Endodermal cell (in vitro differentiated cells): ENCODE data around the gene RABGAP1L. TPM values are rescaled to one million over a fixed set of nuclear protein-coding genes. Genes with fewer than 3 reads are reported as not detected.
"Not testable (repeated sequence)": the region's sequence is repeated elsewhere in the genome, so short reads cannot be mapped to it uniquely, and the experiment has no call there.

Experiments
- DNase-seq: peaks from one replicate; pipeline ENCODE4 v3.0.0-alpha.2; 2017
- H3K27ac ChIP-seq: 2 replicates; pipeline ENCODE4 v1.5.1; 2013; ENCODE audit warnings: mild to moderate bottlenecking, low read depth, low read length, moderate library complexity
- H3K27me3 ChIP-seq: 2 replicates; pipeline ENCODE4 v1.6.1; 2013; ENCODE audit warnings: mild to moderate bottlenecking, low read length, moderate library complexity; ENCODE audit not compliant: insufficient read depth, control insufficient read depth, poor library complexity, severe bottlenecking
- H3K36me3 ChIP-seq: 2 replicates; pipeline ENCODE4 v1.7.0; 2013; ENCODE audit warnings: mild to moderate bottlenecking, low read length, moderate library complexity; ENCODE audit not compliant: control insufficient read depth, insufficient read depth
- H3K4me1 ChIP-seq: one replicate; pipeline ENCODE4 v1.7.0; 2013; ENCODE audit warnings: low read length; ENCODE audit not compliant: control insufficient read depth, insufficient read depth
- H3K4me3 ChIP-seq: 2 replicates; pipeline ENCODE4 v1.5.1; 2013; ENCODE audit warnings: mild to moderate bottlenecking, low read length, moderate library complexity
- H3K9ac ChIP-seq: 2 replicates; pipeline ENCODE4 v1.6.1; 2013; ENCODE audit warnings: mild to moderate bottlenecking, low read length, moderate library complexity; ENCODE audit not compliant: poor library complexity, severe bottlenecking; ENCODE audit errors: extremely low read depth
- H3K9me3 ChIP-seq: 2 replicates; pipeline ENCODE4 v1.6.1; 2013; ENCODE audit warnings: mild to moderate bottlenecking, low read length, moderate library complexity; ENCODE audit not compliant: control insufficient read depth
- H3K27ac Mint-ChIP-seq: 2 replicates; pipeline ENCODE4 v1.8.0; 2020; ENCODE audit warnings: mixed read lengths
- H3K27me3 Mint-ChIP-seq: 2 replicates; pipeline ENCODE4 v1.8.0; 2021; ENCODE audit warnings: mild to moderate bottlenecking, mixed read lengths; ENCODE audit not compliant: insufficient read depth
- H3K36me3 Mint-ChIP-seq: 2 replicates; pipeline ENCODE4 v1.8.0; 2020; ENCODE audit warnings: low read depth, mixed read lengths
- H3K4me1 Mint-ChIP-seq: 2 replicates; pipeline ENCODE4 v1.8.0; 2020; ENCODE audit warnings: mixed read lengths
- H3K4me3 Mint-ChIP-seq: 2 replicates; pipeline ENCODE4 v1.8.0; 2020; ENCODE audit warnings: mild to moderate bottlenecking, moderate library complexity, mixed read lengths
- H3K9me3 Mint-ChIP-seq: 2 replicates; pipeline ENCODE4 v1.8.0; 2020; ENCODE audit warnings: mild to moderate bottlenecking, mixed read lengths
- CTCF ChIP-seq: fragments of 200-600 bp; sonication (generic); conservative IDR thresholded peaks from 2 replicates; pipeline ENCODE4 v1.5.0; 2021; ENCODE audit warnings: antibody characterized with exemption, mild to moderate bottlenecking
- WGBS, 2 experiments: methylation state at CpG; one replicate each; pipeline versions ENCODE4 v1.1.5 to v1.1.7; 2013; ENCODE audit warnings: missing lambda C conversion rate in 2 of 2, mixed read lengths in 1 of 2; ENCODE audit not compliant: insufficient coverage in 1 of 2, insufficient read length in 1 of 2; 5-methylcytosine and 5-hydroxymethylcytosine counted together
- total RNA-seq, 2 donors: library from RNA; stranded (reverse); fragmentation: NEBNext Ultra II Directional in 1 of 2; extraction: Animal tissue kit (Norgen Biotek cat#: 25700) in 1 of 2; gene quantifications; 2 replicates in 1 of 2; 3 replicates in 1 of 2; pipeline ENCODE4 v1.2.1, GENCODE V29; 2021

RABGAP1L gene
- total RNA-seq, 2 donors from 2014 or later = 32.5 to 36.9 TPM

GRCh38 chr1:174640783-174641182 is 481.5 kb downstream of the RABGAP1L start:
- no peak for DNase-seq
- H3K27ac Mint-ChIP-seq = no peak overlapping the region
- Histone ChIP-seq H3K4me3 (no peak overlapping the region), H3K9me3 (no peaks in the 10 kb centered on the region), H3K9ac (no peak overlapping the region), H3K4me1 (no peaks in the 10 kb centered on the region), H3K27ac (no peak overlapping the region), H3K36me3 (no peaks in the 10 kb centered on the region), H3K27me3 (no peaks in the 10 kb centered on the region)
- peaks cover 1% of the 10 kb centered on the region for H3K9me3 Mint-ChIP-seq
- 97 to 100% methylated on average over 1 of the region's 1 CpG for WGBS, 2 experiments
- no peak overlapping the region for H3K4me3 Mint-ChIP-seq
- H3K4me1 Mint-ChIP-seq = no peaks in the 10 kb centered on the region
- no peaks in the 10 kb centered on the region for H3K27me3 Mint-ChIP-seq
- no peak for TF ChIP-seq CTCF
- H3K36me3 Mint-ChIP-seq = no peaks in the 10 kb centered on the region

- Mint-ChIP-seq H3K9me3 (peaks cover 1% of the 10 kb centered on the region), H3K4me3 (no peak overlapping the region), H3K4me1 (no peaks in the 10 kb centered on the region), H3K27ac (no peak overlapping the region), H3K27me3 (no peaks in the 10 kb centered on the region), H3K36me3 (no peaks in the 10 kb centered on the region)
- H3K4me3 ChIP-seq = no peak overlapping the region
- H3K27ac ChIP-seq = no peak overlapping the region
- no peak for TF ChIP-seq CTCF
- no peak overlapping the region for H3K9ac ChIP-seq
- H3K9me3 ChIP-seq = no peaks in the 10 kb centered on the region
- DNase-seq = no peak
- no peaks in the 10 kb centered on the region for H3K4me1 ChIP-seq
- no peaks in the 10 kb centered on the region for H3K27me3 ChIP-seq
- H3K36me3 ChIP-seq = no peaks in the 10 kb centered on the region
Observed at GRCh38 chr1:174642393-174642792, 483.1 kb downstream of the RABGAP1L start.

DNA sequence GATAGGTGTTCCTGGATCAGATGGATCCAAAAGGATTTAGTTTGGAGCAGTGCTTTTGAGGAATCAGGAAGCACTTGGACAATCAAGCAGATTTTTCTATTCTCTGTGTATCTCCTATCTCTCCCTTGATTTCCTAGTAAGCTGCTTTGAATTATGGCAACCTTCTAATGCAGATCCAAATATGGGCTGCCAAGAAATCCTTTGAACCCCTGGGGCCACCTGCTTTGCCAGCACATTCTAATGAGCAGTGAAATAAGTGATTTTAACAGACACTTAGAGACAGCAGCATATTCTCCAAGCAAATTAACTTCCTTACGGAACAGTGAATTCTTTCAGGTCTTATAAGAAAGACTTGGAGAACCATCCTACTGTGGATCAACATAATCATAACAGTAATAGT is 483.9 kb downstream of the RABGAP1L start:
- Histone ChIP-seq H3K36me3 (no peaks in the 10 kb centered on the region), H3K9ac (no peak overlapping the region), H3K27me3 (no peaks in the 10 kb centered on the region), H3K4me3 (no peak overlapping the region), H3K4me1 (no peaks in the 10 kb centered on the region), H3K9me3 (no peaks in the 10 kb centered on the region), H3K27ac (no peak overlapping the region)
- no peak overlapping the region for H3K27ac Mint-ChIP-seq
- H3K4me3 Mint-ChIP-seq = no peak overlapping the region
- no peaks in the 10 kb centered on the region for H3K4me1 Mint-ChIP-seq
- peaks cover 1% of the 10 kb centered on the region for H3K9me3 Mint-ChIP-seq
- no peaks in the 10 kb centered on the region for H3K27me3 Mint-ChIP-seq
- no peak for DNase-seq
- no peaks in the 10 kb centered on the region for H3K36me3 Mint-ChIP-seq
- 100% methylated on average over 1 of the region's 1 CpG; no CpG with 5 or more reads in 1 of the 2 experiments for WGBS, 2 experiments
- no peak for TF ChIP-seq CTCF

DNA sequence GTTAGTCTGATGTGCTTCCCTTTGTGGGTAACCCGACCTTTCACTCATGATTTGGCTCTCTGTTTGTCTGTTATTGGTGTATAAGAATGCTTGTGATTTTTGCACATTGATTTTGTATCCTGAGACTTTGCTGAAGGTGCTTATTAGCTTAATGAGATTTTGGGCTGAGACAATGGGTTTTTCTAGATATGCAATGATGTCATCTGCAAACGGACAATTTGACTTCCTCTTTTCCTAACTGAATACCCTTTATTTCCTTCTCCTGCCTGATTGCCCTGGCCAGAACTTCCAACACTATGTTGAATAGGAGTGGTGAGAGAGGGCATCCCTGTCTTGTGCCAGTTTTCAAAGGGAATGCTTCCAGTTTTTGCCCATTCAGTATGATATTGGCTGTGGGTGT is 490.3 kb downstream of the RABGAP1L start:
- H3K9me3 Mint-ChIP-seq, H3K27ac ChIP-seq, H3K4me1 ChIP-seq, H3K4me3 ChIP-seq, H3K36me3 Mint-ChIP-seq, H3K27me3 ChIP-seq, H3K4me3 Mint-ChIP-seq, H3K27me3 Mint-ChIP-seq, H3K27ac Mint-ChIP-seq, DNase-seq, H3K9me3 ChIP-seq, H3K9ac ChIP-seq, H3K36me3 ChIP-seq: not testable (repeated sequence)
- 88% methylated on average over 1 of the region's 2 CpGs; no CpG with 5 or more reads in 1 of the 2 experiments for WGBS, 2 experiments
- peaks cover 10% of the 10 kb centered on the region for H3K4me1 Mint-ChIP-seq
